Measurements from ENCODE around the gene NRG2.

NRG2 gene

DNA sequence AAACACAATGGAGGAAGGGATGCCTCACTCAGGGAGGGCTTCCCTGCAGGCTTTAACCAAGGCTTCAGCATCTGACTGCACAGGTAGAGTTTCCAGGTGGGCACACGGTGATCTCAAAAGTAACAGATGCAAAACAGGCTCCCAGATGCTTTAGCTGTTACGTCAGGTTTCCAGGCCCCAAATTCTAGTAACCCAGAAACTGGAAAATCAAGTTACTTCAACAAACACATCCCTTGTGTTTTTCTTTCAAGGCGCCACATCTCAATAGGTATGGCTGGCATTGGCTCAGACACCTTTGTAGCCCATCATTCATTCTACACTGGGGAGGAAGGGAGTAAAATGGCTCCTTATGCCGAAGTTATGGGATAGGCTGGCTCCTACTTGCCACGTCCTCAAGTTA lies 27.4 kb downstream of the NRG2 start:
- peaks cover 2 to 22% (median 19%) of the 10 kb centered on the region in 5 donors for H3K4me1 ChIP-seq (ENCODE audit: control insufficient read depth in 5 of 5, insufficient read depth in 5 of 5, low read length in 5 of 5)

GRCh38 chr5:140014751-140015150 lies 28.3 kb downstream of the NRG2 start:
- peaks cover 2 to 22% (median 19%) of the 10 kb centered on the region in 5 donors for H3K4me1 ChIP-seq (ENCODE audit: control insufficient read depth in 5 of 5, insufficient read depth in 5 of 5, low read length in 5 of 5)
- no peak overlapping the region for H3K9ac ChIP-seq (ENCODE audit: low read length in 5 of 5)
- H3K27ac ChIP-seq (ENCODE audit: low read depth, low read length): no peak overlapping the region
- no peaks in the 10 kb centered on the region for H3K27me3 ChIP-seq (ENCODE audit: control insufficient read depth in 5 of 5, insufficient read depth in 4 of 5, low read length in 5 of 5)
- no peaks in the 10 kb centered on the region for H3K9me3 ChIP-seq (ENCODE audit: control insufficient read depth in 5 of 5, low read length in 5 of 5)
- H3K36me3 ChIP-seq (ENCODE audit: control insufficient read depth in 5 of 5, insufficient read depth in 5 of 5, low read length in 5 of 5): no peaks in the 10 kb centered on the region
- H3K4me3 ChIP-seq (ENCODE audit: low read depth in 1 of 5, low read length in 5 of 5): no peak overlapping the region

More for the DNA sequence above, 27.4 kb downstream of the NRG2 start:
- Histone ChIP-seq H3K9ac (ENCODE audit: low read length in 5 of 5) (no peak overlapping the region), H3K36me3 (ENCODE audit: control insufficient read depth in 5 of 5, insufficient read depth in 5 of 5, low read length in 5 of 5) (no peaks in the 10 kb centered on the region), H3K27me3 (ENCODE audit: control insufficient read depth in 5 of 5, insufficient read depth in 4 of 5, low read length in 5 of 5) (no peaks in the 10 kb centered on the region), H3K27ac (ENCODE audit: low read depth, low read length) (no peak overlapping the region), H3K9me3 (ENCODE audit: control insufficient read depth in 5 of 5, low read length in 5 of 5) (no peaks in the 10 kb centered on the region), H3K4me3 (ENCODE audit: low read depth in 1 of 5, low read length in 5 of 5) (no peak overlapping the region)

DNA sequence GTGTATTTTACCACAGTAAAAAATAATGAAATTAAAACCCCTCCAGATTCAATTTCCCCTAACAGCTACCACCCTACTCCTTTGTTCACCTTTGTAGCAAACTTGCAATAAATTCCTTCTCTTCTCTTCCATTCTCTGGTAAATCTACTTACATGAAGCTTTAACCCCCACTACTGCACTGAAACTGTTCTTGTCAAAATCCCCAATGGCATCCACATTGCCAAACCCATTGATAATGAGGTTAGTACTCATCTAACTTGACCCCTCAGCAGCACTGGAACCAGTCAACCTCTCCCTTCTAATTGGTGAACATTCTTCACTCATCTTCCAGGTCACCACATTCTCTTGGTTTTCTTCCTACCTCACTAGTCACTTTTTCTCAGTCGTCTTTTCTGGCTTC lies 29.6 kb downstream of the NRG2 start:
- no peaks in the 10 kb centered on the region for H3K27me3 ChIP-seq (ENCODE audit: control insufficient read depth in 5 of 5, insufficient read depth in 4 of 5, low read length in 5 of 5)
- no peaks in the 10 kb centered on the region for H3K36me3 ChIP-seq (ENCODE audit: control insufficient read depth in 5 of 5, insufficient read depth in 5 of 5, low read length in 5 of 5)
- H3K9ac ChIP-seq (ENCODE audit: low read length in 5 of 5): no peak overlapping the region
- no peak overlapping the region for H3K4me3 ChIP-seq (ENCODE audit: low read depth in 1 of 5, low read length in 5 of 5)
- H3K9me3 ChIP-seq (ENCODE audit: control insufficient read depth in 5 of 5, low read length in 5 of 5): no peaks in the 10 kb centered on the region
- peaks cover 2 to 14% (median 12%) of the 10 kb centered on the region in 5 donors for H3K4me1 ChIP-seq (ENCODE audit: control insufficient read depth in 5 of 5, insufficient read depth in 5 of 5, low read length in 5 of 5)
- no peak overlapping the region for H3K27ac ChIP-seq (ENCODE audit: low read depth, low read length)

GRCh38 chr5:140012443-140012842 lies 30.7 kb downstream of the NRG2 start:
- no peaks in the 10 kb centered on the region for H3K36me3 ChIP-seq (ENCODE audit: control insufficient read depth in 5 of 5, insufficient read depth in 5 of 5, low read length in 5 of 5)
- H3K9me3 ChIP-seq (ENCODE audit: control insufficient read depth in 5 of 5, low read length in 5 of 5): no peaks in the 10 kb centered on the region
- no peak overlapping the region for H3K9ac ChIP-seq (ENCODE audit: low read length in 5 of 5)
- H3K27me3 ChIP-seq (ENCODE audit: control insufficient read depth in 5 of 5, insufficient read depth in 4 of 5, low read length in 5 of 5): no peaks in the 10 kb centered on the region
- H3K27ac ChIP-seq (ENCODE audit: low read depth, low read length): no peak overlapping the region
- H3K4me3 ChIP-seq (ENCODE audit: low read depth in 1 of 5, low read length in 5 of 5): no peak overlapping the region
- H3K4me1 ChIP-seq (ENCODE audit: control insufficient read depth in 5 of 5, insufficient read depth in 5 of 5, low read length in 5 of 5): peaks cover 2 to 9% (median 6%) of the 10 kb centered on the region in 5 donors

DNA sequence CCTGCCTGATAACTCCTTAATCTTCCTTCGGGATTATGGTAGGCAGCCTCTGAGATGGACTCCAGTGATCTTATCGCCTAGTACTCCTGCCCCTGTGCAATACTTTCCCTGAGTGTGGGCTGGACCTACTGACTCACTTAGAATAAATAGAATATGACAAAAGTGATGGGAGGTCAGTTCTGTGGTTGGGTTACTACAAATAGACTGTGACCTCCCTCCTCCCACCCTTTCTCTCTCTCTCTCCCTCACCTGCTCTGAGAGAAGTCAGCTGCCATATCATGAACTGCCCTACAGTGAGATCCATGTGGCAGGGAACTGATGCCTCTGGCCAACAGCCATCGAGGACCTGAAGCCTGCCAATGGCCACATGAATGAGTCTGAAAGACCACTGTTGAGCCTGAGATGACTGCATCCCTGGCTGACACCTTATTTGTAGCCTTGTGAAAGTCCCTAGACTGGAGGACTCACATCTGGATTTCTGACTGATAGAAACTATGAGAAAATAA lies 31.7 kb downstream of the NRG2 start:
- Histone ChIP-seq H3K4me3 (ENCODE audit: low read depth in 1 of 5, low read length in 5 of 5) (no peak overlapping the region), H3K27me3 (ENCODE audit: control insufficient read depth in 5 of 5, insufficient read depth in 4 of 5, low read length in 5 of 5) (no peaks in the 10 kb centered on the region), H3K9me3 (ENCODE audit: control insufficient read depth in 5 of 5, low read length in 5 of 5) (no peaks in the 10 kb centered on the region), H3K27ac (ENCODE audit: low read depth, low read length) (no peak overlapping the region), H3K9ac (ENCODE audit: low read length in 5 of 5) (no peak overlapping the region), H3K36me3 (ENCODE audit: control insufficient read depth in 5 of 5, insufficient read depth in 5 of 5, low read length in 5 of 5) (no peaks in the 10 kb centered on the region), H3K4me1 (ENCODE audit: control insufficient read depth in 5 of 5, insufficient read depth in 5 of 5, low read length in 5 of 5) (peaks cover 2 to 10% (median 7%) of the 10 kb centered on the region in 5 donors)

DNA sequence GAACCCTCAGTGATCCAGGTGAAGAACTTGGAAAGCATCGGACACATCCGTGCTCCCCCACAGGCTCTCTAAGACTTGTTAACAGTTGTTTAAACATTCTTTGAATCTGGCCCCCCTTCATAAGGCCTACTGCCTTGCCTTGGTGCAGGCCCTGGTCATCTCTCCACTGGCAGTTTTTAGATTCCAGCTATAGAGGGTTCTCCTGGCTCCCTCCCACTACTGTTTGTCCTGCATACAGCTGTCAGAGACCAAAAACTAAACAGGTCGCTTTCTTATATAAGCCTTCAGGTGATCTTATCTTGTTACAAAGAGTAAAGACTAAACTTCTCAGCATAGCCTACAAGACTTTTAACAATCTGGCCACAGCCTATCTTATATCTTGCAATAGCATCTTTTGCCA lies 32.3 kb downstream of the NRG2 start:
- Histone ChIP-seq H3K27me3 (ENCODE audit: control insufficient read depth in 5 of 5, insufficient read depth in 4 of 5, low read length in 5 of 5) (no peaks in the 10 kb centered on the region), H3K27ac (ENCODE audit: low read depth, low read length) (no peak overlapping the region), H3K9me3 (ENCODE audit: control insufficient read depth in 5 of 5, low read length in 5 of 5) (no peaks in the 10 kb centered on the region), H3K4me1 (ENCODE audit: control insufficient read depth in 5 of 5, insufficient read depth in 5 of 5, low read length in 5 of 5) (peaks cover 2 to 10% (median 7%) of the 10 kb centered on the region in 5 donors), H3K9ac (ENCODE audit: low read length in 5 of 5) (no peak overlapping the region), H3K4me3 (ENCODE audit: low read depth in 1 of 5, low read length in 5 of 5) (no peak overlapping the region), H3K36me3 (ENCODE audit: control insufficient read depth in 5 of 5, insufficient read depth in 5 of 5, low read length in 5 of 5) (no peaks in the 10 kb centered on the region)

DNA sequence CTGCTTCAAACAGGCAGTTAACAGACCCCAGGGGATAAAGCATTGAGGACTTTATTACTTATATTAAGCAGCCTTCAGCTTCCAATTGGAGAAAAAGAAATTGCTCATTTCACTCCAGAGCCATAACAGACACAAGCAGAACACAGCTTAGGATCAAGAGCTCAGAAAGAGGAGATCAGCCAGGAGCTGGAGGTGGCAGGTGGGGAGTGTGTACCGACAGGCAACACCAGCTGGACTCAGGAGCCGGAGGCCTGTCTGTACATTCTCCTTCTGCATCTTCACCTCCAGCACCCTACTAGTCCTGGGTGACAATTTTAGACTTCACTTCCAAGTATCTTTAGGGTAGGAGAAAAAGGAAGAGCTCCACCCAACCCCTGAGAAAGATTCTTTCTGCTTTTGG lies 35.8 kb downstream of the NRG2 start:
- Histone ChIP-seq H3K9me3 (ENCODE audit: control insufficient read depth in 5 of 5, low read length in 5 of 5) (no peaks in the 10 kb centered on the region), H3K36me3 (ENCODE audit: control insufficient read depth in 5 of 5, insufficient read depth in 5 of 5, low read length in 5 of 5) (no peaks in the 10 kb centered on the region), H3K4me3 (ENCODE audit: low read depth in 1 of 5, low read length in 5 of 5) (no peak overlapping the region), H3K27me3 (ENCODE audit: control insufficient read depth in 5 of 5, insufficient read depth in 4 of 5, low read length in 5 of 5) (no peaks in the 10 kb centered on the region), H3K27ac (ENCODE audit: low read depth, low read length) (no peak overlapping the region), H3K9ac (ENCODE audit: low read length in 5 of 5) (no peak overlapping the region), H3K4me1 (ENCODE audit: control insufficient read depth in 5 of 5, insufficient read depth in 5 of 5, low read length in 5 of 5) (peaks cover 2 to 10% (median 7%) of the 10 kb centered on the region in 5 donors)

DNA sequence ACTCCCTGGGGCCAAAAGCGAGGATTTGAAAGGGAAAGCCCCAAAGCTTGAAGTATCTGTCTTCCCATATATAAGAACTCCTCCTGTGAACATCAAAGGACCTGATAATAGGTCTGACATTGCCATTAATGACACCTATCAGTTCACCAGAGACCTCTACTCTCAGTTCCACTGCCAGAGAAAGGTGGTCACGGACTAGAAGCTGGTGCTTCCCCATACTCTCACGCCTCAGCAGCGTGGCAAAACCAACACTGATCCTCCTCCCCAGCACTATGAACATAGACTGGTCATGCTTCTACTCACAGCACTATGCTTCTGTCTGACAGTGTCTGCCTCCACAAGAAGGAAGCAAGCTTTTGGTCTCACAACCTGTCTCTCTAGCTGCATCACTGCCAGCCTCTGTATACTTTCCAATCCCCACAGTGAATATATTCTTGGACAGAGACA lies 37.9 kb downstream of the NRG2 start:
- H3K36me3 ChIP-seq (ENCODE audit: control insufficient read depth in 5 of 5, insufficient read depth in 5 of 5, low read length in 5 of 5): no peaks in the 10 kb centered on the region
- peaks cover 2 to 10% (median 7%) of the 10 kb centered on the region in 5 donors for H3K4me1 ChIP-seq (ENCODE audit: control insufficient read depth in 5 of 5, insufficient read depth in 5 of 5, low read length in 5 of 5)
- H3K27me3 ChIP-seq (ENCODE audit: control insufficient read depth in 5 of 5, insufficient read depth in 4 of 5, low read length in 5 of 5): no peaks in the 10 kb centered on the region
- H3K9me3 ChIP-seq (ENCODE audit: control insufficient read depth in 5 of 5, low read length in 5 of 5): no peaks in the 10 kb centered on the region
- H3K9ac ChIP-seq (ENCODE audit: low read length in 5 of 5): no peak overlapping the region
- no peak overlapping the region for H3K27ac ChIP-seq (ENCODE audit: low read depth, low read length)
- no peak overlapping the region for H3K4me3 ChIP-seq (ENCODE audit: low read depth in 1 of 5, low read length in 5 of 5)

DNA sequence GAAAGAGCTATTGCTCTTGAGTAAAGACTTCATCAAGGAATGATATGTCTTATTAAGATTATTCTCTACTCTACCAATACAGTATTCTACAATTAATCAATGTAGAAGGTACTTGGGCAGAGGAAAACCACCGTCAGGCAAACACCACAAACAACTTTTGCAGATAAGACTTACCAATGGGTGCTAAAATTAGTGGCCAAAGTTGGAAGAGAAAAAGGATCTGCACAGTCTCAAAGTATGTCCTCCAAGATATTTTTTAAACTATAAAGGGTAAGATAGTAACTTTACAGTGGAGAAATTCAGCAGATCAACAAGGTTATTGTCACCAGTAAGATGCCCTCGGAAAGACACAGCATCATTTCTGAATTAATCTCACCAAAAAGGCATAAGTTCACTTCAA lies 38.9 kb downstream of the NRG2 start:
- no peak overlapping the region for H3K27ac ChIP-seq (ENCODE audit: low read depth, low read length)
- no peak overlapping the region for H3K4me3 ChIP-seq (ENCODE audit: low read depth in 1 of 5, low read length in 5 of 5)
- H3K27me3 ChIP-seq (ENCODE audit: control insufficient read depth in 5 of 5, insufficient read depth in 4 of 5, low read length in 5 of 5): no peaks in the 10 kb centered on the region
- no peaks in the 10 kb centered on the region for H3K9me3 ChIP-seq (ENCODE audit: control insufficient read depth in 5 of 5, low read length in 5 of 5)
- no peak overlapping the region for H3K9ac ChIP-seq (ENCODE audit: low read length in 5 of 5)
- H3K4me1 ChIP-seq (ENCODE audit: control insufficient read depth in 5 of 5, insufficient read depth in 5 of 5, low read length in 5 of 5): peaks cover 2 to 10% (median 7%) of the 10 kb centered on the region in 5 donors
- H3K36me3 ChIP-seq (ENCODE audit: control insufficient read depth in 5 of 5, insufficient read depth in 5 of 5, low read length in 5 of 5): no peaks in the 10 kb centered on the region

DNA sequence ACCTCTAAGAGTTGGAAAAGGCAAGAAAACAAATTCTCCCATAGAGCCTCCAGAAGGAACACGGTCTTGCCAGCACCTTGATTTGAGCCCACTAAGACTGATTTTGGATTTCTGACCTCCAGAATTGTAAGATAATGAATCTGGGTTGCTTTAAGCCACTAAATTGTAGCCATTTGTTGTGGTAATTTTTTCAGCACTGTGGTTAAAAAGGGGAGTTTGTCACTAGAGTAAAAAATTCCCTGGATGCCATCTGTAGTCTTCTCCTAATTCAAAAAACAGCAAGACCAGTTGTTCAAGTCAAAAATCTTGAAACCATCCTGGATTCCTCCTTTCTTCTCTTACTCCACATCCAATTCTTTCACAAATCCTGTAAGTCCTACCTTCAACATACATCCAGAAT lies 39.6 kb downstream of the NRG2 start:
- Histone ChIP-seq H3K27me3 (ENCODE audit: control insufficient read depth in 5 of 5, insufficient read depth in 4 of 5, low read length in 5 of 5) (no peaks in the 10 kb centered on the region), H3K36me3 (ENCODE audit: control insufficient read depth in 5 of 5, insufficient read depth in 5 of 5, low read length in 5 of 5) (no peaks in the 10 kb centered on the region), H3K4me1 (ENCODE audit: control insufficient read depth in 5 of 5, insufficient read depth in 5 of 5, low read length in 5 of 5) (peaks cover 2 to 10% (median 7%) of the 10 kb centered on the region in 5 donors), H3K4me3 (ENCODE audit: low read depth in 1 of 5, low read length in 5 of 5) (no peak overlapping the region), H3K27ac (ENCODE audit: low read depth, low read length) (no peak overlapping the region), H3K9ac (ENCODE audit: low read length in 5 of 5) (no peak overlapping the region), H3K9me3 (ENCODE audit: control insufficient read depth in 5 of 5, low read length in 5 of 5) (no peaks in the 10 kb centered on the region)

DNA sequence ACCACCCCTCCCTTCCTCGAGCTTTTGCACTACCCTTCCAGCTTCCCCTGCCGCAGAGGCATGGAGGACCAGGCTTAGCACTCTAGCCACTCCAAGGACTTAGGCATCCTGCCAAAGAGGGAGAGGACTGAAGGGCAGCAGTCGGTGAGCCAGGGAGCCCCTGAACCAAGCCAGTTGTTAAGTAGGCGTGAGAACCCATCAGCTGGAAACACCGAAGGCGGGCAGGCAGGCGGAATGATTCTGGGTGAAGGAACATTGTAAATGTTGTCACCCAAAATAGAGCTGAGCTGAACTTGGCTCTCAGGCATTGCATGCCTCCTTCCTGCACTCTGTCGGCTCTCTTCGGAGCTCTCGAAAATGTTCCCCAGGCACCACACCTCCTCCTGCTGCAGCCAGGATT lies 42.8 kb downstream of the NRG2 start:
- Histone ChIP-seq H3K27ac (ENCODE audit: low read depth, low read length) (no peak overlapping the region), H3K36me3 (ENCODE audit: control insufficient read depth in 5 of 5, insufficient read depth in 5 of 5, low read length in 5 of 5) (no peaks in the 10 kb centered on the region), H3K9ac (ENCODE audit: low read length in 5 of 5) (no peak overlapping the region), H3K9me3 (ENCODE audit: control insufficient read depth in 5 of 5, low read length in 5 of 5) (no peaks in the 10 kb centered on the region), H3K4me3 (ENCODE audit: low read depth in 1 of 5, low read length in 5 of 5) (no peak overlapping the region), H3K4me1 (ENCODE audit: control insufficient read depth in 5 of 5, insufficient read depth in 5 of 5, low read length in 5 of 5) (no peaks in the 10 kb centered on the region), H3K27me3 (ENCODE audit: control insufficient read depth in 5 of 5, insufficient read depth in 4 of 5, low read length in 5 of 5) (no peaks in the 10 kb centered on the region)
